ENCODE results near the gene BUD31. TPM values are rescaled to one million over a fixed set of nuclear protein-coding genes. Genes with fewer than 3 reads are reported as not detected.

Gene BUD31
- total and polyA plus RNA-seq, 2 of the 13 experiments (the other 11 are each of a cell fraction or from before 2014, with no cell fraction given): 35.1 to 79.1 TPM

- H2AFZ ChIP-seq (ENCODE audit: low read length): no peak overlapping the region
- 0 out of 2 replicates have a peak, but pooled peaks cover 6% of the 10 kb centered on the region for H4K20me1 ChIP-seq (ENCODE audit: insufficient read depth, low read length)
- no peak overlapping the region for H3K9ac ChIP-seq (ENCODE audit: insufficient read depth, low read depth, low read length)
- H3K4me2 ChIP-seq (ENCODE audit: low read depth, low read length): no peak overlapping the region
- no peaks in the 10 kb centered on the region for H3K4me1 ChIP-seq (ENCODE audit: insufficient read depth, low read length)
- no peak for ATAC-seq
- no peak overlapping the region for H3K27ac ChIP-seq (ENCODE audit: extremely low read length, insufficient read depth, low read length)
- ChIA-PET CTCF (ENCODE audit: low intra/inter-chr PET ratio, low total read pairs) (no interaction called here), POLR2A (interaction anchor here (1.6 kb wide), 1 partner anchor 9 kb away, joined by 3 read pairs; no protein-coding TSS in a partner anchor)
- no peak for DNase-seq (ENCODE audit: low spot score)
- in situ Hi-C loops (cut with HindIII; ENCODE audit: extremely low pct_ligation_motif_present, low pct_unique_long_range_greater_than_20kb) (no loop called here), intact Hi-C loops (cut with micrococcal nuclease; ENCODE audit: unreplicated experiment) (no loop called here)
- no peaks in the 10 kb centered on the region for H3K27me3 ChIP-seq (ENCODE audit: control insufficient read depth in 1 of 2, insufficient read depth in 2 of 2, low read length in 2 of 2)
- H3K79me2 ChIP-seq (ENCODE audit: insufficient read depth, low read length): no peaks in the 10 kb centered on the region
- no peak for FAIRE-seq
- WGBS (ENCODE audit: low lambda C conversion rate): 94% methylated on average over 10 of the region's 13 CpGs
- peaks cover 21 to 58% of the 10 kb centered on the region in 2 experiments for H3K36me3 ChIP-seq (replicated peaks in 1 of 2; ENCODE audit: control insufficient read depth in 1 of 2, insufficient read depth in 2 of 2, low read length in 2 of 2)
- no peaks in the 10 kb centered on the region for H3K9me3 ChIP-seq (ENCODE audit: low read length)
- no TSS peak for BruUV-seq (replicated peaks)
- H3K4me3 ChIP-seq (replicated peaks in 1 of 3; ENCODE audit: insufficient read depth in 1 of 3, low read depth in 2 of 3, low read length in 3 of 3): no peak overlapping the region
- TF ChIP-seq MLX (CRISPR knock-in tag; IDR thresholded peaks at IDR 0.05): no peak
- no peak for TF ChIP-seq RFX1 (IDR thresholded peaks at IDR 0.05)
- 0 out of 2 replicates have a peak, but pooled peaks have one; percentile 45 for TF ChIP-seq AKAP8 (CRISPR knock-in tag; IDR thresholded peaks at IDR 0.05)
- TF ChIP-seq SALL2 (CRISPR knock-in tag; IDR thresholded peaks at IDR 0.05): no peak
- TF ChIP-seq BCL6 (CRISPR knock-in tag; IDR thresholded peaks at IDR 0.05): no peak
- TF ChIP-seq ZNF513 (CRISPR knock-in tag; conservative IDR thresholded peaks at IDR 0.05): no peak
- no peak for TF ChIP-seq FOXA3 (CRISPR knock-in tag; IDR thresholded peaks at IDR 0.05)
- TF ChIP-seq ZBTB14 (CRISPR knock-in tag; IDR thresholded peaks at IDR 0.05): no peak
- 0 out of 2 replicates have a peak, but pooled peaks have one; percentile 28 for TF ChIP-seq RBFOX2 (IDR thresholded peaks at IDR 0.05; ENCODE audit: low read depth, low read length)
- peak; percentile 28; the same call in 1 of the 2 replicates for TF ChIP-seq POLR2G (IDR thresholded peaks at IDR 0.05; ENCODE audit: low read depth, low read length)
- TF ChIP-seq ZSCAN29 (CRISPR knock-in tag; conservative IDR thresholded peaks at IDR 0.05): no peak
- no peak for TF ChIP-seq ZNF569 (CRISPR knock-in tag; IDR thresholded peaks at IDR 0.05; ENCODE audit: borderline replicate concordance)
- no peak for TF ChIP-seq KDM5A (IDR thresholded peaks at IDR 0.05; ENCODE audit: borderline replicate concordance, low read length)
- no peak for TF ChIP-seq RBM39 (IDR thresholded peaks at IDR 0.05; ENCODE audit: low read depth, low read length, poor library complexity, severe bottlenecking)
- no peak for TF ChIP-seq TERF1 (CRISPR knock-in tag; IDR thresholded peaks at IDR 0.05)
- no peak for TF ChIP-seq IRX3 (CRISPR knock-in tag; IDR thresholded peaks at IDR 0.05; ENCODE audit: borderline replicate concordance, low read depth)
- TF ChIP-seq ZNF18 (CRISPR knock-in tag; IDR thresholded peaks at IDR 0.05; ENCODE audit: insufficient replicate concordance): no peak
- TF ChIP-seq MEIS1 (CRISPR knock-in tag; IDR thresholded peaks at IDR 0.05; ENCODE audit: borderline replicate concordance): no peak
Measured at GRCh38 chr7:99389772-99390171, 19.0 kb upstream of the BUD31 start.

Measured in HepG2 (cell line).